HG03342 (cell line): ENCODE results near the gene LAP3.

Source experiments
- ATAC-seq: cut with Tn5 transposase; IDR thresholded peaks from one replicate; pipeline ENCODE4 v1.9.1; 2021; ENCODE audit warnings: mild to moderate bottlenecking, moderate library complexity; ENCODE audit not compliant: unreplicated experiment

The LAP3 gene

GRCh38 chr4:17614416-17615299 is 37.7 kb downstream of the LAP3 start, which contains the start of gene MED28:
Gene MED28, plus strand, starts transcription at chr4:17614641. Its CDS starts 14 bp downstream, at chr4:17614655.
- ATAC-seq = peak; percentile 94

- no peak for ATAC-seq
These were observed 39.3 kb downstream of the LAP3 start for GRCh38 chr4:17616283-17616682.

- no peak for ATAC-seq
These were observed 41.9 kb downstream of the LAP3 start for GRCh38 chr4:17618926-17619325.

- ATAC-seq = no peak
These were observed 42.6 kb downstream of the LAP3 start for GRCh38 chr4:17619416-17620105.

GRCh38 chr4:17623451-17624001 is 46.5 kb downstream of the LAP3 start:
- no peak for ATAC-seq

GRCh38 chr4:17624821-17625220 is 47.8 kb downstream of the LAP3 start:
- no peak for ATAC-seq

GRCh38 chr4:17630228-17630627 is 53.2 kb downstream of the LAP3 start:
- ATAC-seq = no peak

- no peak for ATAC-seq
These were observed 56.6 kb downstream of the LAP3 start for GRCh38 chr4:17633600-17633999.

- no peak for ATAC-seq
These were observed 58.1 kb downstream of the LAP3 start for GRCh38 chr4:17635056-17635455.

- peak; percentile 16 for ATAC-seq
These were observed 59.3 kb downstream of the LAP3 start for GRCh38 chr4:17636341-17636695.

- peak; percentile 89 for ATAC-seq
These were observed 60.0 kb downstream of the LAP3 start for GRCh38 chr4:17636696-17637622.

GRCh38 chr4:17639136-17639535 is 62.1 kb downstream of the LAP3 start:
- ATAC-seq = no peak

GRCh38 chr4:17642398-17642783 is 65.4 kb downstream of the LAP3 start:
- ATAC-seq = no peak

GRCh38 chr4:17646693-17647092 is 69.7 kb downstream of the LAP3 start:
- ATAC-seq = no peak

GRCh38 chr4:17647176-17647806 is 70.3 kb downstream of the LAP3 start:
- ATAC-seq = no peak

GRCh38 chr4:17647927-17648326 is 70.9 kb downstream of the LAP3 start:
- no peak for ATAC-seq

- ATAC-seq = no peak
These were observed 73.4 kb downstream of the LAP3 start for GRCh38 chr4:17650406-17650805.

GRCh38 chr4:17654701-17655100 is 77.7 kb downstream of the LAP3 start:
- ATAC-seq = peak; percentile 49

GRCh38 chr4:17657090-17657489 is 80.1 kb downstream of the LAP3 start:
- ATAC-seq = no peak
